Epithelial cell of proximal tubule (primary cell): Measurements from ENCODE around the gene SMAP1. TPM values are rescaled to one million over a fixed set of nuclear protein-coding genes. Genes with fewer than 3 reads are reported as not detected.

ENCODE experiments used
- DNase-seq: peaks from one replicate; pipeline ENCODE4 v3.0.0-alpha.2; 2011; ENCODE audit warnings: low read depth
- H3K4me3 ChIP-seq: 2 replicates; pipeline ENCODE4 v1.5.1; 2011; ENCODE audit warnings: low read depth, mild to moderate bottlenecking, low read length
- CTCF ChIP-seq: conservative IDR thresholded peaks from 2 replicates; pipeline ENCODE4 v1.5.1; 2012; ENCODE audit warnings: low read depth, mild to moderate bottlenecking, low read length
- total RNA-seq: library from RNA; depleted of rRNA; stranded (reverse); fragments of >200 nt; gene quantifications from 2 replicates; pipeline ENCODE4 v1.2.3, GENCODE V29; 2015

SMAP1 gene
- total RNA-seq, 1 donor from 2014 or later = 24.7 TPM

- H3K4me3 ChIP-seq = no peak overlapping the region
- no peak for DNase-seq
- no peak for TF ChIP-seq CTCF
These were observed 33.8 kb upstream of the SMAP1 start for GRCh38 chr6:70633870-70634269.

GRCh38 chr6:70636596-70636995, 31.1 kb upstream of the SMAP1 start:
- no peak for TF ChIP-seq CTCF
- no peak for DNase-seq
- H3K4me3 ChIP-seq = no peak overlapping the region

GRCh38 chr6:70638468-70638867, 29.2 kb upstream of the SMAP1 start:
- no peak for TF ChIP-seq CTCF

GRCh38 chr6:70651326-70651905, 16.3 kb upstream of the SMAP1 start:
- DNase-seq = no peak
- no peak overlapping the region for H3K4me3 ChIP-seq
- no peak for TF ChIP-seq CTCF

More at GRCh38 chr6:70638468-70638867, 29.2 kb upstream of the SMAP1 start:
- no peak overlapping the region for H3K4me3 ChIP-seq
- no peak for DNase-seq

- no peak for DNase-seq
- H3K4me3 ChIP-seq = no peak overlapping the region
- no peak for TF ChIP-seq CTCF
These were observed 15.5 kb upstream of the SMAP1 start for GRCh38 chr6:70652216-70652615.

GRCh38 chr6:70657706-70658105, 10.0 kb upstream of the SMAP1 start:
- no peak for DNase-seq
- H3K4me3 ChIP-seq = no peak overlapping the region
- no peak for TF ChIP-seq CTCF

- no peak for DNase-seq
- TF ChIP-seq CTCF = no peak
- no peak overlapping the region for H3K4me3 ChIP-seq
These were observed 3.7 kb upstream of the SMAP1 start for GRCh38 chr6:70663881-70664466.
